Brain microvascular endothelial cell (primary cell): ENCODE data around the gene GGACT.

Source experiments
- DNase-seq: peaks from one replicate; pipeline ENCODE4 v3.0.0-alpha.2; 2020
- H3K27ac ChIP-seq: fragments of 250-450 bp; sonication (Bioruptor Pico); 2 replicates; pipeline ENCODE4 v1.5.1; 2020; ENCODE audit warnings: mild to moderate bottlenecking, moderate library complexity
- H3K27me3 ChIP-seq: fragments of 250-450 bp; sonication (Bioruptor Pico); replicated peaks from 2 replicates; pipeline ENCODE4 v1.5.1; 2020; ENCODE audit warnings: mild to moderate bottlenecking
- H3K36me3 ChIP-seq: fragments of 250-450 bp; sonication (Bioruptor Pico); replicated peaks from 2 replicates; pipeline ENCODE4 v1.5.1; 2020; ENCODE audit warnings: mild to moderate bottlenecking
- H3K4me3 ChIP-seq: 2 replicates; pipeline ENCODE4 v1.5.1; 2011; ENCODE audit warnings: low read depth, mild to moderate bottlenecking, control low read depth, low read length, moderate library complexity
- CTCF ChIP-seq: IDR thresholded peaks from 2 replicates; pipeline ENCODE4 v1.5.1; 2011; ENCODE audit warnings: low read depth, mild to moderate bottlenecking, moderate library complexity, low read length, control low read depth, inconsistent platforms; ENCODE audit errors: missing control alignments
- in situ Hi-C: cut with HindIII; loops from 2 replicates; pipeline ENCODE4 v1.10.0; 2017; ENCODE audit warnings: low sequenced_read_pairs, low pct_ligation_motif_present

Gene GGACT

GRCh38 chr13:100560498-100561157 is 28.0 kb downstream of the GGACT start:
- H3K36me3 ChIP-seq, result no peaks in the 10 kb centered on the region
- no peak overlapping the region for H3K27ac ChIP-seq
- no peak for DNase-seq
- no peaks in the 10 kb centered on the region for H3K27me3 ChIP-seq
- H3K4me3 ChIP-seq, result no peak overlapping the region
- TF ChIP-seq CTCF, result no peak
- in situ Hi-C loops, result no loop called here

GRCh38 chr13:100559886-100560285 is 28.7 kb downstream of the GGACT start:
- Histone ChIP-seq H3K4me3 (no peak overlapping the region), H3K36me3 (no peaks in the 10 kb centered on the region), H3K27me3 (no peaks in the 10 kb centered on the region), H3K27ac (no peak overlapping the region)
- no peak for DNase-seq
- in situ Hi-C loops, result no loop called here
- TF ChIP-seq CTCF, result no peak

- no peaks in the 10 kb centered on the region for H3K36me3 ChIP-seq
- in situ Hi-C loops, result no loop called here
- no peak overlapping the region for H3K27ac ChIP-seq
- no peak for TF ChIP-seq CTCF
- H3K4me3 ChIP-seq, result no peak overlapping the region
- H3K27me3 ChIP-seq, result no peaks in the 10 kb centered on the region
- no peak for DNase-seq
Observed at GRCh38 chr13:100552755-100553154, 35.8 kb downstream of the GGACT start.

GRCh38 chr13:100549316-100549715 is 39.3 kb downstream of the GGACT start:
- Histone ChIP-seq H3K4me3 (no peak overlapping the region), H3K36me3 (no peaks in the 10 kb centered on the region), H3K27ac (no peak overlapping the region), H3K27me3 (no peaks in the 10 kb centered on the region)
- no peak for TF ChIP-seq CTCF
- in situ Hi-C loops, result no loop called here
- DNase-seq, result no peak

GRCh38 chr13:100547791-100548201 is 40.8 kb downstream of the GGACT start:
- Histone ChIP-seq H3K36me3 (no peaks in the 10 kb centered on the region), H3K4me3 (no peak overlapping the region), H3K27ac (no peak overlapping the region), H3K27me3 (no peaks in the 10 kb centered on the region)
- DNase-seq, result no peak
- TF ChIP-seq CTCF, result no peak
- in situ Hi-C loops, result no loop called here
